H1 (cell line): Measurements from ENCODE around the gene ZMYM2. TPM values are rescaled to one million over a fixed set of nuclear protein-coding genes. Genes with fewer than 3 reads are reported as not detected.

Source experiments
- CTCF ChIA-PET: fragments of 300-600 bp; sonication (Branson Sonifier 250); formaldehyde crosslinking; loops from one replicate; lab custom pipeline; 2021; ENCODE audit not compliant: partially characterized antibody; lab: Charles Lee
- POLR2A ChIA-PET: fragments of 300-600 bp; sonication (Branson Sonifier 250); formaldehyde crosslinking; loops from one replicate; lab custom pipeline; 2021; ENCODE audit warnings: inconsistent platforms; ENCODE audit not compliant: partially characterized antibody; lab: Charles Lee
- DNase-seq, 2 experiments: peaks; one replicate each; pipeline versions ENCODE4 v3.0.0 to v3.0.0-alpha.2; 2010 to 2022; ENCODE audit warnings: low spot score in 2 of 2, low read depth in 1 of 2, mixed read lengths in 1 of 2
- FAIRE-seq: peaks from 2 replicates; lab custom pipeline; 2011; peaks lifted over from hg19 to GRCh38; lab: Jason Lieb, UNC
- H2AFZ ChIP-seq: 2 replicates; pipeline ENCODE4 v1.8.1; 2012; ENCODE audit warnings: low read length, inconsistent platforms
- H2AK5ac ChIP-seq: 2 replicates; pipeline ENCODE4 v1.6.1; 2013; ENCODE audit warnings: low read depth, low read length
- H2BK120ac ChIP-seq: replicated peaks from 2 replicates; pipeline ENCODE3; 2013; ENCODE audit warnings: low read depth, low read length, inconsistent platforms
- H2BK12ac ChIP-seq: 2 replicates; pipeline ENCODE4 v1.6.1; 2013; ENCODE audit warnings: low read depth, low read length
- H2BK15ac ChIP-seq: 2 replicates; pipeline ENCODE4 v1.6.1; 2013; ENCODE audit warnings: low read length
- H2BK20ac ChIP-seq: 2 replicates; pipeline ENCODE4 v1.6.1; 2013; ENCODE audit warnings: low read length
- H2BK5ac ChIP-seq: 2 replicates; pipeline ENCODE4 v1.6.1; 2013; ENCODE audit warnings: low read depth, low read length
- H3K14ac ChIP-seq: 2 replicates; pipeline ENCODE4 v1.6.1; 2013; ENCODE audit warnings: inconsistent platforms; ENCODE audit not compliant: insufficient read length
- H3K18ac ChIP-seq: 2 replicates; pipeline ENCODE4 v1.6.1; 2013; ENCODE audit warnings: low read length; ENCODE audit errors: extremely low read depth
- H3K23ac ChIP-seq: 2 replicates; pipeline ENCODE4 v1.6.1; 2013; ENCODE audit warnings: inconsistent platforms; ENCODE audit not compliant: insufficient read length
- H3K23me2 ChIP-seq: 2 replicates; pipeline ENCODE4 v1.6.1; 2013; ENCODE audit warnings: low read depth, low read length
- H3K27ac ChIP-seq: 2 replicates; pipeline ENCODE4 v1.6.1; 2011; ENCODE audit warnings: low read depth, low read length, inconsistent platforms
- H3K27me3 ChIP-seq, 4 experiments: replicated peaks in 1 of 4; 1 replicate in 1 of 4; 2 replicates in 3 of 4; pipeline versions ENCODE4 v1.6.1 to v1.8.1; 2011 to 2013; ENCODE audit warnings: low read length in 3 of 4, mild to moderate bottlenecking in 3 of 4, inconsistent platforms in 2 of 4, mixed read lengths in 2 of 4, moderate library complexity in 1 of 4; ENCODE audit not compliant: control insufficient read depth in 3 of 4, insufficient read depth in 3 of 4; ENCODE audit errors: extremely low read depth in 1 of 4
- H3K36me3 ChIP-seq, 4 experiments: 2 replicates each; pipeline versions ENCODE4 v1.6.1 to v1.8.1; 2011 to 2013; ENCODE audit warnings: mild to moderate bottlenecking in 4 of 4, low read length in 3 of 4, moderate library complexity in 2 of 4, control low read depth in 1 of 4, inconsistent platforms in 1 of 4; ENCODE audit not compliant: insufficient read depth in 4 of 4, control insufficient read depth in 2 of 4
- H3K4ac ChIP-seq: replicated peaks from 2 replicates; pipeline ENCODE3; 2013; ENCODE audit warnings: low read length, low read depth, mixed read lengths, inconsistent platforms; ENCODE audit not compliant: insufficient read length
- H3K4me1 ChIP-seq, 4 experiments: replicated peaks in 1 of 4; 1 replicate in 1 of 4; 2 replicates in 3 of 4; pipeline versions ENCODE4 v1.6.1 to v1.8.1; 2011 to 2013; ENCODE audit warnings: low read length in 3 of 4, inconsistent platforms in 2 of 4, mixed read lengths in 1 of 4; ENCODE audit not compliant: insufficient read depth in 4 of 4, control insufficient read depth in 3 of 4
- H3K4me2 ChIP-seq, 2 experiments: 2 replicates each; pipeline versions ENCODE4 v1.6.1 to v1.8.1; 2011 to 2013; ENCODE audit warnings: low read depth in 2 of 2, low read length in 2 of 2, control low read depth in 1 of 2, inconsistent platforms in 1 of 2, mild to moderate bottlenecking in 1 of 2; ENCODE audit not compliant: insufficient read depth in 1 of 2
- H3K4me3 ChIP-seq, 4 experiments: fragments of 200-600, 300-600 bp in 1 of 4; sonication (generic), shearing (Covaris generic), sonication (Bioruptor Twin) in 1 of 4; 2 replicates each; pipeline versions ENCODE4 v1.5.1 to v1.8.1; 2011 to 2016; ENCODE audit warnings: low read length in 4 of 4, low read depth in 3 of 4, control low read depth in 2 of 4, inconsistent platforms in 2 of 4, mild to moderate bottlenecking in 2 of 4, mixed read lengths in 1 of 4, moderate library complexity in 1 of 4; ENCODE audit not compliant: insufficient read depth in 2 of 4; ENCODE audit errors: extremely low read depth in 1 of 4
- H3K56ac ChIP-seq: replicated peaks from 2 replicates; pipeline ENCODE3; 2013; ENCODE audit warnings: low read depth, mild to moderate bottlenecking, mixed read lengths, low read length, inconsistent platforms; ENCODE audit not compliant: insufficient read length
- H3K79me1 ChIP-seq: 2 replicates; pipeline ENCODE4 v1.6.1; 2013; ENCODE audit warnings: low read depth, low read length, control low read depth
- H3K79me2 ChIP-seq, 2 experiments: 2 replicates each; pipeline versions ENCODE4 v1.6.1 to v1.8.1; 2012 to 2013; ENCODE audit warnings: low read length in 2 of 2, mild to moderate bottlenecking in 2 of 2, inconsistent platforms in 1 of 2; ENCODE audit not compliant: insufficient read depth in 2 of 2, control insufficient read depth in 1 of 2
- H3K9ac ChIP-seq, 4 experiments: replicated peaks in 1 of 4; 1 replicate in 1 of 4; 2 replicates in 3 of 4; pipeline versions ENCODE4 v1.6.1 to v1.8.1; 2011 to 2013; ENCODE audit warnings: low read depth in 3 of 4, low read length in 3 of 4, control low read depth in 2 of 4, mild to moderate bottlenecking in 2 of 4, moderate library complexity in 2 of 4, inconsistent platforms in 1 of 4; ENCODE audit errors: extremely low read depth in 1 of 4
- H3K9me3 ChIP-seq, 2 experiments: 2 replicates each; pipeline versions ENCODE4 v1.6.1 to v1.8.1; 2012 to 2013; ENCODE audit warnings: mild to moderate bottlenecking in 2 of 2, moderate library complexity in 2 of 2, control low read depth in 1 of 2, inconsistent platforms in 1 of 2, low read depth in 1 of 2, low read length in 1 of 2, mixed read lengths in 1 of 2; ENCODE audit not compliant: insufficient read depth in 2 of 2
- H4K20me1 ChIP-seq, 2 experiments: replicated peaks in 1 of 2; 2 replicates each; pipeline versions ENCODE3 to v1.8.1; 2011 to 2013; ENCODE audit warnings: inconsistent platforms in 2 of 2, low read length in 2 of 2, mild to moderate bottlenecking in 1 of 2; ENCODE audit not compliant: insufficient read depth in 2 of 2, control insufficient read depth in 1 of 2
- H4K5ac ChIP-seq: 2 replicates; pipeline ENCODE4 v1.6.1; 2013; ENCODE audit warnings: low read length, low read depth, mixed read lengths, inconsistent platforms; ENCODE audit not compliant: insufficient read length
- H4K8ac ChIP-seq: 2 replicates; pipeline ENCODE4 v1.8.0; 2013; ENCODE audit warnings: mild to moderate bottlenecking, moderate library complexity, low read length, inconsistent platforms; ENCODE audit not compliant: insufficient read depth; ENCODE audit errors: extremely low read depth
- H4K91ac ChIP-seq: replicated peaks from 2 replicates; pipeline ENCODE3; 2013; ENCODE audit warnings: low read length, mixed read lengths, inconsistent platforms; ENCODE audit not compliant: insufficient read length
- ASH2L ChIP-seq: fragments of 200-600, 300-600 bp; sonication (generic); IDR thresholded peaks from one replicate; pipeline ENCODE4 v1.7.1; 2017; ENCODE audit warnings: low read length
- BRCA1 ChIP-seq: IDR thresholded peaks from 2 replicates; pipeline ENCODE4 v1.6.1; 2012; ENCODE audit warnings: low read depth, low read length, improper control_type of control experiment
- CBX5 ChIP-seq: fragments of 300-800, 300-1000 bp; sonication (generic); IDR thresholded peaks from 2 replicates; pipeline ENCODE4 v1.7.1; 2016; ENCODE audit warnings: antibody characterized with exemption, low read length, low read depth
- EP300 ChIP-seq, 2 experiments: IDR thresholded peaks; 1 replicate in 1 of 2; 2 replicates in 1 of 2; pipeline ENCODE4 v1.6.1; 2011 to 2012; ENCODE audit warnings: low read depth in 2 of 2, low read length in 2 of 2, mild to moderate bottlenecking in 2 of 2, borderline replicate concordance in 1 of 2, inconsistent platforms in 1 of 2, moderate library complexity in 1 of 2
- GABPA ChIP-seq: IDR thresholded peaks from 2 replicates; pipeline ENCODE4 v1.6.1; 2011; ENCODE audit warnings: mild to moderate bottlenecking, low read length, moderate library complexity, borderline replicate concordance; ENCODE audit not compliant: insufficient read depth
- HDAC2 ChIP-seq, 2 experiments: fragments of 300-600 bp in 1 of 2; sonication (generic) in 1 of 2; IDR thresholded peaks; 2 replicates each; pipeline ENCODE4 v1.6.1; 2011 to 2012; ENCODE audit warnings: low read depth in 2 of 2, low read length in 2 of 2, mild to moderate bottlenecking in 2 of 2, moderate library complexity in 2 of 2, borderline replicate concordance in 1 of 2, inconsistent platforms in 1 of 2
- JUND ChIP-seq: IDR thresholded peaks from 2 replicates; pipeline ENCODE4 v1.6.1; 2011; ENCODE audit warnings: mild to moderate bottlenecking, improper control_type of control experiment, low read length
- KDM5A ChIP-seq: fragments of 200-600 bp; IDR thresholded peaks from 2 replicates; pipeline ENCODE4 v1.7.1; 2012; ENCODE audit warnings: mild to moderate bottlenecking, low read length, inconsistent platforms, mixed read lengths
- MAFK ChIP-seq: IDR thresholded peaks from 2 replicates; pipeline ENCODE4 v1.6.1; 2012; ENCODE audit warnings: low read depth, mild to moderate bottlenecking, improper control_type of control experiment, low read length
- SAP30 ChIP-seq: fragments of 300-600 bp; sonication (generic); IDR thresholded peaks from 2 replicates; pipeline ENCODE4 v1.7.1; 2012; ENCODE audit warnings: low read length, moderate library complexity, mild to moderate bottlenecking, inconsistent platforms; ENCODE audit not compliant: insufficient read depth, insufficient replicate concordance
- SUZ12 ChIP-seq: fragments of 200-600 bp; sonication (generic); IDR thresholded peaks from 2 replicates; pipeline ENCODE4 v1.6.1; 2012; ENCODE audit warnings: mild to moderate bottlenecking, inconsistent platforms, low read length, moderate library complexity, mixed read lengths
- TAF1 ChIP-seq: IDR thresholded peaks from 2 replicates; pipeline ENCODE4 v1.6.1; 2011; ENCODE audit warnings: mild to moderate bottlenecking, low read depth, low read length
- YY1 ChIP-seq: IDR thresholded peaks from 2 replicates; pipeline ENCODE4 v1.6.1; 2011; ENCODE audit warnings: low read depth, mild to moderate bottlenecking, low read length
- WGBS, 2 experiments: shearing (Covaris generic) in 1 of 2; methylation state at CpG; one replicate each; pipeline versions ENCODE4 v1.1.6 to v1.1.7; 2013 to 2015; ENCODE audit warnings: low lambda C conversion rate in 2 of 2, mixed read lengths in 2 of 2, inconsistent platforms in 1 of 2, low coverage in 1 of 2, missing lambda C conversion rate in 1 of 2; ENCODE audit not compliant: insufficient replicate concordance in 2 of 2, insufficient coverage in 1 of 2, insufficient read length in 1 of 2; ENCODE audit errors: extremely low coverage in 1 of 2, missing lambda C conversion rate in 1 of 2; 5-methylcytosine and 5-hydroxymethylcytosine counted together
- polyA plus RNA-seq, 7 experiments: library from polyadenylated mRNA; depleted of rRNA in 3 of 7; stranded (reverse) in 5 of 7; unstranded in 2 of 7; fragments of >200 nt in 5 of 7; fragments of 200-250 nt in 2 of 7; gene quantifications; 1 replicate in 5 of 7; 2 replicates in 1 of 7; 4 replicates in 1 of 7; pipeline versions ENCODE4 v1.2.1 to v1.2.3, GENCODE V29; 2011 to 2013; ENCODE audit warnings: missing spikeins in 2 of 7, mixed read lengths in 2 of 7
- total RNA-seq: library from RNA; stranded (reverse); fragmentation: NEBNext Ultra II Directional; extraction: Animal tissue kit (Norgen Biotek cat#: 25700); gene quantifications from 2 replicates; pipeline ENCODE4 v1.2.1, GENCODE V29; 2021
- TF ChIP-seq, protein P1 (sequence below): IDR thresholded peaks from 2 replicates; pipeline ENCODE4 v1.6.1; 2012; ENCODE audit warnings: inconsistent platforms

The ZMYM2 gene
- total and polyA plus RNA-seq, 2 of the 8 experiments (the other 6 are each of a cell fraction or from before 2014, with no cell fraction given) = 41.2 to 159 TPM

DNA sequence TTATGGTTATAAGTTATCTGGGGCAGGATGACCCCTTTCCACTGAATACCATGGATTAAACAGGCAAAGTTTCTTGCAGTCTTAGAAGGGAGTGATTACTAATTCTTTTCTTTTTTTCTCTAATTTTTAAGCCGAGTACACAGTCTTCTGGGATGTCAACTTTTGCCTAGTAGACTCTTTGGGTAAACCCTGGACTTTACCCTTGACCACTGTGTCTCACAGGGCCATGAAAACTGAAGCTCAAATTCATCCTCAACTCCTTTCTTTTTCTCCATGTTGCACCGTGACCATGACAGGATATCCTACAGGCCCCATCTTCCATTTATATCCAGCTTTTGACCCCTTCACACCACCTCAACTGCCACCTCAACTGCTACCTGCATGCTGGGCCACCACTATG lies 150.5 kb downstream of the ZMYM2 start:
- POLR2A ChIA-PET = interaction anchor here (1.0 to 1.5 kb wide), 2 partner anchors 11 to 32 kb away, joined by 3 to 4 read pairs; no protein-coding TSS in a partner anchor
- Histone ChIP-seq H3K23ac (no peak overlapping the region), H3K18ac (no peak overlapping the region), H3K4me1 (peaks cover 0 to 5% (median 1%) of the 10 kb centered on the region in 4 experiments; a peak in 2 of 7 replicates), H4K20me1 (no peaks in the 10 kb centered on the region), H4K91ac (no peak overlapping the region), H3K4me2 (no peak overlapping the region), H3K23me2 (no peaks in the 10 kb centered on the region), H2BK120ac (no peak overlapping the region), H4K8ac (no peak overlapping the region), H2BK12ac (no peak overlapping the region), H3K4ac (no peak overlapping the region), H3K4me3 (no peak overlapping the region), H3K36me3 (no peaks in the 10 kb centered on the region), H3K9me3 (no peaks in the 10 kb centered on the region), H3K14ac (no peak overlapping the region), H2BK15ac (no peak overlapping the region), H3K27ac (no peak overlapping the region), H2AK5ac (no peak overlapping the region), H2AFZ (no peak overlapping the region), H3K79me2 (no peaks in the 10 kb centered on the region), H3K27me3 (no peaks in the 10 kb centered on the region), H3K9ac (no peak overlapping the region), H3K56ac (no peak overlapping the region), H3K79me1 (no peaks in the 10 kb centered on the region), H2BK5ac (no peak overlapping the region), H2BK20ac (no peak overlapping the region), H4K5ac (no peak overlapping the region)
- WGBS, 2 experiments = 86% methylated on average over 2 of the region's 2 CpGs; no CpG with 5 or more reads in 1 of the 2 experiments
- DNase-seq = no peak
- FAIRE-seq = no peak
- CTCF ChIA-PET = interaction anchor here (0.7 to 2.3 kb wide), 6 partner anchors 11 to 124 kb away, joined by 3 to 12 read pairs (median 3); no protein-coding TSS in a partner anchor
- TF ChIP-seq YY1 (no peak), CBX5 (no peak), SUZ12 (no peak), HDAC2 (IDR thresholded peaks at IDR 0.05; ENCODE audit: borderline replicate concordance in 1 of 2, low read depth in 2 of 2, low read length in 2 of 2) (no peak), KDM5A (no peak), JUND (no peak), MAFK (no peak), ASH2L (no peak), SAP30 (no peak), EP300 (IDR thresholded peaks at IDR 0.05; ENCODE audit: borderline replicate concordance in 1 of 2, low read depth in 2 of 2, low read length in 2 of 2) (no peak), BRCA1 (no peak), TAF1 (no peak), GABPA (no peak)
- TF ChIP-seq, protein P1, sequence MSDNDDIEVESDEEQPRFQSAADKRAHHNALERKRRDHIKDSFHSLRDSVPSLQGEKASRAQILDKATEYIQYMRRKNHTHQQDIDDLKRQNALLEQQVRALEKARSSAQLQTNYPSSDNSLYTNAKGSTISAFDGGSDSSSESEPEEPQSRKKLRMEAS = no peak
